CD14-positive monocyte (primary cell): ENCODE results near the gene CHI3L2. TPM values are rescaled to one million over a fixed set of nuclear protein-coding genes. Genes with fewer than 3 reads are reported as not detected.

ENCODE experiments used
- DNase-seq, 3 donors: peaks; one replicate each; pipeline ENCODE4 v3.0.0-alpha.2; 2011 to 2022
- H2AFZ ChIP-seq: 2 replicates; pipeline ENCODE4 v1.6.0; 2012; ENCODE audit warnings: mild to moderate bottlenecking, low read depth, low read length, inconsistent platforms; ENCODE audit not compliant: insufficient read depth, poor library complexity, severe bottlenecking
- H3K27ac ChIP-seq, 2 donors: 1 replicate in 1 of 2; 2 replicates in 1 of 2; pipeline ENCODE4 v1.5.1; 2012 to 2013; ENCODE audit warnings: low read length in 2 of 2, control low read depth in 1 of 2, inconsistent platforms in 1 of 2, low read depth in 1 of 2, mild to moderate bottlenecking in 1 of 2
- H3K27me3 ChIP-seq, 2 donors: one replicate each; pipeline versions ENCODE4 v1.6.0 to v1.6.1; 2011 to 2013; ENCODE audit warnings: low read length in 2 of 2; ENCODE audit not compliant: control insufficient read depth in 2 of 2, insufficient read depth in 2 of 2
- H3K36me3 ChIP-seq, 2 donors: replicated peaks in 1 of 2; 1 replicate in 1 of 2; 2 replicates in 1 of 2; pipeline versions ENCODE4 v1.5.1 to v1.6.1; 2012 to 2013; ENCODE audit warnings: low read length in 2 of 2, control low read depth in 1 of 2, inconsistent platforms in 1 of 2, mild to moderate bottlenecking in 1 of 2; ENCODE audit not compliant: insufficient read depth in 2 of 2, control insufficient read depth in 1 of 2
- H3K4me1 ChIP-seq, 2 donors: 1 replicate in 1 of 2; 2 replicates in 1 of 2; pipeline versions ENCODE4 v1.5.1 to v1.6.1; 2012 to 2013; ENCODE audit warnings: low read length in 2 of 2, control low read depth in 1 of 2, inconsistent platforms in 1 of 2, mild to moderate bottlenecking in 1 of 2, moderate library complexity in 1 of 2; ENCODE audit not compliant: insufficient read depth in 2 of 2, control insufficient read depth in 1 of 2
- H3K4me2 ChIP-seq: replicated peaks from 2 replicates; pipeline ENCODE3; 2012; ENCODE audit warnings: low read length, moderate library complexity, mild to moderate bottlenecking; ENCODE audit not compliant: poor library complexity, severe bottlenecking; ENCODE audit errors: extremely low read depth
- H3K4me3 ChIP-seq, 3 experiments: fragments of 200-600 bp in 1 of 3; sonication (generic) in 1 of 3; replicated peaks in 1 of 3; 1 replicate in 2 of 3; 2 replicates in 1 of 3; pipeline ENCODE4 v1.5.1; 2011 to 2013; ENCODE audit warnings: low read length in 3 of 3, mild to moderate bottlenecking in 3 of 3, control low read depth in 2 of 3, low read depth in 2 of 3, inconsistent platforms in 1 of 3, moderate library complexity in 1 of 3
- H3K79me2 ChIP-seq: 2 replicates; pipeline ENCODE4 v1.6.0; 2012; ENCODE audit warnings: mild to moderate bottlenecking, control low read depth, inconsistent platforms, low read length, moderate library complexity; ENCODE audit not compliant: insufficient read depth
- H3K9ac ChIP-seq: 2 replicates; pipeline ENCODE4 v1.6.0; 2017; ENCODE audit warnings: low read length, mild to moderate bottlenecking; ENCODE audit not compliant: insufficient read depth, poor library complexity, severe bottlenecking
- H3K9me3 ChIP-seq, 2 donors: replicated peaks in 1 of 2; 1 replicate in 1 of 2; 2 replicates in 1 of 2; pipeline versions ENCODE4 v1.5.1 to v1.6.1; 2012 to 2013; ENCODE audit warnings: low read length in 2 of 2, control low read depth in 1 of 2; ENCODE audit not compliant: control insufficient read depth in 1 of 2, insufficient read depth in 1 of 2
- H4K20me1 ChIP-seq: 2 replicates; pipeline ENCODE4 v1.6.0; 2012; ENCODE audit warnings: mild to moderate bottlenecking, low read length, control low read depth, moderate library complexity; ENCODE audit not compliant: insufficient read depth
- H3K27ac Mint-ChIP-seq, 7 donors: one replicate each; pipeline ENCODE4 v1.8.0; 2020; ENCODE audit warnings: mild to moderate bottlenecking in 7 of 7, mixed read lengths in 7 of 7, moderate library complexity in 6 of 7, inconsistent platforms in 2 of 7
- H3K27me3 Mint-ChIP-seq, 3 donors: one replicate each; pipeline ENCODE4 v1.8.0; 2021 to 2022; ENCODE audit warnings: low read depth in 3 of 3, mild to moderate bottlenecking in 3 of 3, mixed read lengths in 3 of 3, moderate library complexity in 3 of 3, inconsistent platforms in 1 of 3
- H3K36me3 Mint-ChIP-seq, 2 donors: one replicate each; pipeline ENCODE4 v1.8.0; 2020; ENCODE audit warnings: mixed read lengths in 2 of 2, inconsistent platforms in 1 of 2, mild to moderate bottlenecking in 1 of 2
- H3K4me1 Mint-ChIP-seq: one replicate; pipeline ENCODE4 v1.8.0; 2020; ENCODE audit warnings: mild to moderate bottlenecking, mixed read lengths
- H3K4me3 Mint-ChIP-seq, 2 donors: one replicate each; pipeline ENCODE4 v1.8.0; 2020; ENCODE audit warnings: mild to moderate bottlenecking in 2 of 2, mixed read lengths in 2 of 2, moderate library complexity in 1 of 2
- H3K9me3 Mint-ChIP-seq, 7 donors: one replicate each; pipeline ENCODE4 v1.8.0; 2020 to 2022; ENCODE audit warnings: mixed read lengths in 7 of 7, mild to moderate bottlenecking in 6 of 7, moderate library complexity in 6 of 7, inconsistent platforms in 2 of 7
- CTCF ChIP-seq: fragments of 200-600 bp; IDR thresholded peaks from one replicate; pipeline ENCODE4 v1.8.0; 2022; ENCODE audit warnings: antibody characterized with exemption, mild to moderate bottlenecking
- WGBS: methylation state at CpG from one replicate; pipeline ENCODE4 v1.1.5; 2013; ENCODE audit warnings: missing lambda C conversion rate; ENCODE audit not compliant: insufficient coverage; 5-methylcytosine and 5-hydroxymethylcytosine counted together
- intact Hi-C, 2 donors: fragments of 100-400 bp; cut with micrococcal nuclease; formaldehyde crosslinking; loops; one replicate each; pipeline versions ENCODE4 v1.15.0 to v1.15.1; 2023
- polyA plus RNA-seq, 3 donors: library from polyadenylated mRNA; depleted of rRNA in 1 of 3; unstranded in 2 of 3; stranded (reverse) in 1 of 3; fragments of 300-500 nt in 2 of 3; fragments of >200 nt in 1 of 3; fragmentation: Illumina TruSeq in 2 of 3; gene quantifications; 1 replicate in 2 of 3; 2 replicates in 1 of 3; pipeline ENCODE4 v1.2.3, GENCODE V29; 2012 to 2021

Gene CHI3L2
- polyA plus RNA-seq, 3 donors = 1.2 to 9.9 (median 1.4) TPM

GRCh38 chr1:111256988-111257658 lies 29.6 kb downstream of the CHI3L2 start:
- Histone ChIP-seq H3K4me3 (no peak overlapping the region), H3K27me3 (peaks cover 6% of the 10 kb centered on the region in 2 donors), H3K9me3 (no peaks in the 10 kb centered on the region), H2AFZ (no peak overlapping the region), H4K20me1 (no peaks in the 10 kb centered on the region), H3K4me1 (no peaks in the 10 kb centered on the region), H3K27ac (no peak overlapping the region), H3K4me2 (no peak overlapping the region), H3K36me3 (no peaks in the 10 kb centered on the region), H3K9ac (no peak overlapping the region), H3K79me2 (no peaks in the 10 kb centered on the region)
- no peak overlapping the region for H3K4me3 Mint-ChIP-seq
- intact Hi-C loops = no loop called here
- TF ChIP-seq CTCF = no peak
- peaks cover 0 to 3% (median 0%) of the 10 kb centered on the region in 7 donors for H3K9me3 Mint-ChIP-seq
- no peak for DNase-seq
- H3K36me3 Mint-ChIP-seq = no peaks in the 10 kb centered on the region
- no peaks in the 10 kb centered on the region for H3K4me1 Mint-ChIP-seq
- no peak overlapping the region for H3K27ac Mint-ChIP-seq
- WGBS = 74% methylated on average over 2 of the region's 8 CpGs
- H3K27me3 Mint-ChIP-seq = peaks cover 11 to 33% (median 11%) of the 10 kb centered on the region in 3 donors

- WGBS = 100% methylated on average over 1 of the region's 4 CpGs
- Histone ChIP-seq H3K9me3 (peaks cover 5 to 27% of the 10 kb centered on the region in 2 donors), H3K4me1 (no peaks in the 10 kb centered on the region), H3K27ac (no peak overlapping the region), H2AFZ (no peak overlapping the region), H3K9ac (no peak overlapping the region), H3K36me3 (no peaks in the 10 kb centered on the region), H3K4me3 (no peak overlapping the region), H3K79me2 (no peaks in the 10 kb centered on the region), H3K4me2 (no peak overlapping the region), H3K27me3 (peaks cover 49 to 73% of the 10 kb centered on the region in 2 donors), H4K20me1 (no peaks in the 10 kb centered on the region)
- H3K4me1 Mint-ChIP-seq = peaks cover 5% of the 10 kb centered on the region
- peaks cover 55 to 89% (median 69%) of the 10 kb centered on the region in 3 donors for H3K27me3 Mint-ChIP-seq
- peaks cover 2 to 43% (median 24%) of the 10 kb centered on the region in 7 donors for H3K9me3 Mint-ChIP-seq
- no peak overlapping the region for H3K27ac Mint-ChIP-seq
- no peak for TF ChIP-seq CTCF
- DNase-seq = no peak
- peaks cover 3 to 4% of the 10 kb centered on the region in 2 donors for H3K36me3 Mint-ChIP-seq
- H3K4me3 Mint-ChIP-seq = peak overlapping the region in 1 of 2 donors; percentile 32
- intact Hi-C loops = no loop called here
Measured at GRCh38 chr1:111267801-111268508, 40.4 kb downstream of the CHI3L2 start.
